22Rv1 (cell line): ENCODE measurements around the gene CCNB3.

Source experiments
- ZFX ChIP-seq: fragments of 450-650 bp; IDR thresholded peaks from 2 replicates; pipeline ENCODE4 v1.6.1; 2017; ENCODE audit warnings: antibody characterized with exemption, borderline replicate concordance
- TF ChIP-seq, protein P1 (sequence below): fragments of 450-650 bp; IDR thresholded peaks from 2 replicates; pipeline ENCODE4 v1.5.1; 2017; ENCODE audit warnings: mild to moderate bottlenecking

- TF ChIP-seq, protein P1, sequence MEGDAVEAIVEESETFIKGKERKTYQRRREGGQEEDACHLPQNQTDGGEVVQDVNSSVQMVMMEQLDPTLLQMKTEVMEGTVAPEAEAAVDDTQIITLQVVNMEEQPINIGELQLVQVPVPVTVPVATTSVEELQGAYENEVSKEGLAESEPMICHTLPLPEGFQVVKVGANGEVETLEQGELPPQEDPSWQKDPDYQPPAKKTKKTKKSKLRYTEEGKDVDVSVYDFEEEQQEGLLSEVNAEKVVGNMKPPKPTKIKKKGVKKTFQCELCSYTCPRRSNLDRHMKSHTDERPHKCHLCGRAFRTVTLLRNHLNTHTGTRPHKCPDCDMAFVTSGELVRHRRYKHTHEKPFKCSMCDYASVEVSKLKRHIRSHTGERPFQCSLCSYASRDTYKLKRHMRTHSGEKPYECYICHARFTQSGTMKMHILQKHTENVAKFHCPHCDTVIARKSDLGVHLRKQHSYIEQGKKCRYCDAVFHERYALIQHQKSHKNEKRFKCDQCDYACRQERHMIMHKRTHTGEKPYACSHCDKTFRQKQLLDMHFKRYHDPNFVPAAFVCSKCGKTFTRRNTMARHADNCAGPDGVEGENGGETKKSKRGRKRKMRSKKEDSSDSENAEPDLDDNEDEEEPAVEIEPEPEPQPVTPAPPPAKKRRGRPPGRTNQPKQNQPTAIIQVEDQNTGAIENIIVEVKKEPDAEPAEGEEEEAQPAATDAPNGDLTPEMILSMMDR, result no peak
- no peak for TF ChIP-seq ZFX
Observed at GRCh38 chrX:50200907-50201306, 3.7 kb upstream of the CCNB3 start, which contains the start of gene AKAP4.
